GM21825 (cell line): ENCODE data around the gene C15orf40.
A peak's percentile ranks its signal among the peaks of the same experiment; 100 is the strongest.
"Not testable (repeated sequence)": the region's sequence is repeated elsewhere in the genome, so short reads cannot be mapped to it uniquely, and the experiment has no call there.

Experiments used
- ATAC-seq: cut with Tn5 transposase; IDR thresholded peaks from one replicate; pipeline ENCODE4 v1.9.1; 2021; ENCODE audit warnings: mild to moderate bottlenecking, moderate library complexity; ENCODE audit not compliant: unreplicated experiment

The C15orf40 gene

DNA sequence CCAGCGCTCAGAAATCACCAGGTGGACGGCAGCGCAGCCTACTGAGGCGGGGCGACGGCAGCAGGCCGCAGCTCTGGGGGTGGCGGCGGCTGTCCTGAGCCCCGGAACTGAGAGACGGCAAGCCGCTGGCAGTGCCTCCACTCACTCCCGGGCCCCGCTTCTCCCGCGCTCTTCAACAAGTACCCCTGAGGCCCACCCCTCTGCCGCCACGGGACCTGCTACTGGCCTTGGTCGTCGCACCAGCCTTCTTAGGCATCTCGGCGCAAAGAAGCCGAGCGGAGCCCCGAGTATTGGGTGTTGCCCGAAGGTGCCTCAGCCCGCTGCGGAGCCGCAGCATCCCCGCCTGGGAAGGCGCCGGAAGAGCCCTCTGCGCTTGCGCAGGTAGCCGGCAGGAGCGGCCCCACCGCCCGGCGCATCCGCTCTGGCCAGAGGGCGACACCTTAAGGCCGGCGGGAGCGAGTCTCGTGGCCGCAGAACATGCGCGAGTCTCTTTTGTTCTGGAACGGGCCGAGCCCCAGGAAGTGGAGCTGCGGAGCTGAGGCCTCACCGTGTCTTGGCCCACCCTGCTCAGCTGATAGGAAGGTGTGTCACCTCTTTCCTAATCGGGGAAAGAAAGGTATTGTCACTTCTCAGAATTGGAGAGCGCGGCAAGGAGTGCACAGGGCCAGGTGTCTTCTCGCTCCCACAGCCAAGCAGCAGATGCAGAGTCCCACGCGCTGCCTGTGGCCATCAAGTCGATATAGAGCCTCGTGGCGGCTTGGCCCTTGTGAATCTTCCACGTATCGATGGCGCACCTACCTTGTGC is at the start of gene C15orf40:
Gene C15orf40, minus strand, starts transcription at position 369 of the 805 bp plus-strand sequence. Its CDS starts 32 bp downstream, at position 337.
- peak; percentile 91 for ATAC-seq

- no peak for ATAC-seq
Measured at GRCh38 chr15:83057696-83058376, 46.4 kb upstream of the C15orf40 start.

DNA sequence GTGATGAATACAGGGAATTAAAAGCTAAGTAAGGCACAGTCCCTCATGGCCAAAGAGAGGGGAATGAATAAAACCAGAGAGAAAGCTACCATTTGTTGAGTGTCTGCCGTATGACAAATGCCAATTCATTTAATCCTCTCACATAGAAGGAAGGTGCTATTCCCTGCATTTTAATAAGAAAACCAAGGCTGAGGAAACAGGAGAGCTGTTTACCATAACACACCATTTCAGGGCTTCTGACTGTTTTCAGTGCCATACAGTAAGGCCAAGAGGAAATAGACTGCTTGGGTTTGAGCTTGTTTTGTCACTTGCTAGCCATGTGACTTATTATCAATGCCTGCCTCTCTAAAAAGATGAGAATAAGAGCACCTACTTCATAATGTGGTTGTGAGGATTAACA is 45.6 kb upstream of the C15orf40 start:
- ATAC-seq: no peak

DNA sequence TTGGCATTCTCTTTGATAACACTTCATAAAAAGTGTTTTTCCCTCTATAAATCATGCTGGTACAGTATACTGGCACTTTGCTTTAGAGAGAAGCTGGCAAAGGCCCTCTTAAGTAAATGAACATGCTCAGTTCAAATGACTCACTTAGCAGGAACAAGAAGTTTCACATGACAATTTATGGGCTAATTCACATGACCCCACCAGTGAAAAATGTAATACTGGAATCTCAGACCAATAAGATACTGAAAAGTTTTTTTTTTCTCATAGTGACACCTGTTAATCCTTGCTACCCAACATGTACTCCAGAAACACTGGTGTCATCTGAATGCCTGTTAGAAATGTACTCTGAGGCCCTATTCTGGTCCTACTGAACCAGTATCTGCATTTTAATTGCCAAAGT is 41.7 kb upstream of the C15orf40 start:
- ATAC-seq: no peak

GRCh38 chr15:83046558-83047127 is 35.2 kb upstream of the C15orf40 start:
- no peak for ATAC-seq

GRCh38 chr15:83044156-83044555 is 32.7 kb upstream of the C15orf40 start:
- ATAC-seq: no peak

GRCh38 chr15:83039206-83039605 is 27.8 kb upstream of the C15orf40 start:
- no peak for ATAC-seq

- no peak for ATAC-seq
Measured at GRCh38 chr15:83036253-83036652, 24.8 kb upstream of the C15orf40 start.

- ATAC-seq: not testable (repeated sequence)
Measured at GRCh38 chr15:83031234-83031633, 19.8 kb upstream of the C15orf40 start.

DNA sequence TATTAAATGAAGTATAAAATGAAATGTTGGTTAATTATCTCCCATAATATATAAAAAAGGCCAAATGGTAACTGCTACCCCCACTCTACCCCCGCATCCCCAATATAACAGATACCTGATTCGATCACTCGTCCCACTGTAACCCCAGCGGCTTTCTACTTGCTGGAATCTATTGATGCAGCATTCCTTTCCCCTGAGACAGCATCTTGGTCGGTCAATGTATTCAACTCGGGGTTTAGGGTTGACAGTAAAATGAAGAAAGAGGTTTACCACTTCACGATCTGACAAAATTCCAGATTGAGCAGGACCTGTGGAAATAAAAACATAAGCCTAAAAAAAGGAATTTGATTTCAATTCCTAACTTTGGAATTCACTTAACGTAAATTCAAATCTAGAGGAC is 18.6 kb upstream of the C15orf40 start:
- ATAC-seq: no peak

DNA sequence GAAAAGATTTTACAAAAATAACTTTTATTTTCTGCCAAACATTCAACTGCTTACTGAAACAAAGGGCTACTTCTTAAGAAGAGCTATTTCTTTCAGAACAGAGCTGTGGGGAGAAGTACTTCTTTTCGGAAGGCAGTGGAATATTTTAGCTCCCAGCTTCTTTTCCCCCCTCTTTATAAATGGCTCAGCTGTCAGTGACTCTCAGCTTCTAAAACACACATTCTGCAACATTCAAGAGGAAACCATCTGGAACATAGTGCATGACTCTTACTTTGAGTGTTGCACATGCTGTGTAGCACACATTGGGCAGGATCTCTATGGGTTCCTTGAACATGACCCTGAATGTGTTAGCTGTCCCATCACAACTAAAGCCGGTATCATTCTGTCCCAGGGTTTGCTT is 7.0 kb upstream of the C15orf40 start:
- ATAC-seq: no peak

DNA sequence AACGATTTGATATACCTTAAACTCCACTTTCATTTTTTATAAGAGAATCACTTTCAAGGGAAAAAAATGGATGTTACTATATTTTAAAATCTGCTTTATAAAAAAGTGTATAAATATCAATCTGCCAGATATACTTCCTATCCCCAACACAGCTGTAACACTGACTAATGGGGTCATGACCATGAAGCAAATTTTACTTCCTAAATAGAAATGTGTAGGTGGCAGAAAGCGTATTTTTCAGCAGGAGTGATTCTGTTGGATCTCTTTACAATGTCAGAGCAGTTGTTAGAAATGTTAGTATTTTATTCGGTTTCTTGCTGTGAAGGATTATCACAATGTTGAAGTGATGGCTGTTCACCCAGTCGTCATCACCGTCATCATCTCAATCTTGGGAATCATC is 5.5 kb upstream of the C15orf40 start:
- no peak for ATAC-seq

DNA sequence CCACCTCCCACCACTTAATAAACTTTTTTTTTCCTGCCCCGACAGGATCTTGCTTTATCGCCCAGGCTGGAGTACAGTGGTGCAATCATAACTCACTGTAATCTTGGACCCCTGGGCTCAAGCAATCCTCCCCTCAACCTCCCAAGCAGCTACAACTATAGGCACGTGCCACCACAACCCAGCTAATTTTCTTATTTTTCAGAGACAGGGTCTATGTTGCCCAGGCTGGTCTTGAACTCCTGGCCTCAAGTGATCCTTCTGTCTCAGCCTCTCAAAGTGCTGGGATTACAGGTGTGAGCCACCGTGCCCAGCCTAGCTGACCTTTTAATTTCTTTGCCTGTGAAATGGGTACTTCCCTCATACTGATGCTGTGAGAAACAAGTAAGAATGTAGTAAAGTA is 3.9 kb upstream of the C15orf40 start:
- no peak for ATAC-seq

DNA sequence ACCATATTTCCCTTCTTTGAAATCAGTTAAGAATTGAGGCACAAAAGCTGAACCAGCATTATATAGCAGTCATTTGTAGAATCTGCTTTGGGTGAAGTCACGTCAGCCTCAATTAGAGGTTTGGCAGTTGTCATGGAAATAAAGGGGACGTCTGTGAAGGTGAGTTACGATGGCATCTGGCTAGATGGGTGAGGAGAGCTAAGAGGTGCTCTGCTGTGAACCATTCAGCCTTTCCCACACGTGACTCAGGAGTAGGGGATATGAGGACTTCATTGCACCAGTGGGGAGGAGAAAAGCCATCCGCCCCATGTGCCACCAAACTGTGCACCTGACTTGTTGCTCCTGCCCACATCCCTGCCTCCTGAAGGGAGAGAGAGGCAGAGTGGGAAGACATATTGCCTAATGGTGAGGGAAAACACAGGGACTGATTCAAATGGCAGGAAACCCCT is 2.8 kb upstream of the C15orf40 start:
- no peak for ATAC-seq

DNA sequence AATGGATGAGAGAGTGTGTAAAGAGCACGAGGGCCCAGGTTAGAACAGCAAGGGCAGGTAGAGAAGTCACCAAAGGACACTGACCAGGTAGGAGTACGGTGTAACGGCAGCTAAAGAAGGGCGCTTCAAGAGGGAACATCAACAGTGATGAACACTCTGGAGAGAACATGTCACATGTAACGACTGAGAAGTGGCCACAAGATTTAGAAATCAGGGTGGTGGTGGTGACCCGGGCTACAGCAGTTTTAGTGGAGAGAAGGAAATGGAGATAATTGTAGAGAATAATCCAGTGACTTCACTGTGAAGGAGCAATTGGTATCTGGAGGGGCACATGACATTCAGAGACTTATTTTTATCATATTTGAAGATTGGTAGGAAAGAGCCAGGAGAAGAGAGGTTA is 1.2 kb upstream of the C15orf40 start:
- no peak for ATAC-seq

GRCh38 chr15:83012076-83012426 is 612 bp upstream of the C15orf40 start:
- ATAC-seq: no peak

GRCh38 chr15:83010709-83011270 is 649 bp downstream of the C15orf40 start:
- peak; percentile 52 for ATAC-seq

- ATAC-seq: not testable (repeated sequence)
Measured at GRCh38 chr15:83000672-83001031, 10.8 kb downstream of the C15orf40 start.

DNA sequence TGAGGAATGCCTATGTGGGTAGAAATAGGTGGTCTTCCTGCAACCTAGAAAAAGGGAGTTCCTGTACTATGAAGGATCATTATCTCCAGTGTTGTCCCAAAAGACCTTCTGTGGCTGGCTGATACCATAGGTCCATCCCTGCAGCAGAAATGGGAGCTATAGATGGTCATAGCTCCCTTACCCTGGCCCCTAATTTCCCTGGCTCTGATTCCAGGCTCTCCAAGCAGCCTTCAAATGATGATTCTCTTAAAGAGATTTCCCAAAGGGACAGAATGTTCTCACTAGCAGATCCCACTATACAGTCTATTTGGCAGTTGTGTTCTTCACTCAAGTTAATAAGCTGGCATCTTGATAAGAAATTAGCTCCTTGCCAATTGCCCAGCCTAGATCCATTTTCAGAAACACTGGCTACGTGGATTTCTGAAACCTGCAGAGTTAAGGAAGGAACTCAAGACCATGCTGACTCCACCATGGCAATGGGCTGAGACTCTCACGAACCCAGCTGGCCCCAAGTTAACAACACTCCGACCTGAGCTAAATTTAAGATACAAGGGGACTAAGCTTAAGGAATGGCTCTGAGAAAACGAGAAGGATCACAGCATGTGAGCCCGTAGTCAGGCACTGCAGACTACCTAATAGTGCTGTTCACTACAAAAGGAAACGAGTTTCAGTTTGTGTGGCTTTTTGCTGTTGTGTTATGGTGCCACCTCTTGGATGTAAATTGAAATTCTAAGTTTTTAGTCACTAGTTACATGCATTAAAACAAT is 11.4 kb downstream of the C15orf40 start:
- ATAC-seq: peak; percentile 79

GRCh38 chr15:82999426-82999825 is 12.0 kb downstream of the C15orf40 start:
- ATAC-seq: no peak

DNA sequence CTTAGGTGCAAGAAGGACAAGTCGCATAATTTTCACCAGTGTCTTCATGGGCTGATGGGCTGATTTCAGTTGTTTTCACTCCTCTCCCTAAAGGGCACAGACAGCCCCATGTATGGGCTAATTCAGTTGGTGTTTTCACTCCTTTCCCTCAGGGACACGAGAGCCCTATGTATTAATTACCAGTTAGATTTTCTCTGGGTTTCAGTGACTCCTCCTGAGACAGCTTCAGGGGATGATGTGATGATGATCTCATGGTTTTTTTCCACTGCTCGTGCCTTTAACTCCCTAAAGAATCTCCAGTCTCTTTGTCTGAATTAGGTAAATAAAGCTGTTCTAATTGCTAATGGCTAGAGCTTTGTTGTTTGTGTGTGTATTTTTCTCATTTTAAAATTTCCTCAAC is 15.5 kb downstream of the C15orf40 start:
- ATAC-seq: no peak
